ENCODE measurements around the gene PDGFD.

The PDGFD gene

GRCh38 chr11:104095791-104096190 is 68.2 kb downstream of the PDGFD start:
- no peak for DNase-seq (ENCODE audit: low read depth in 2 of 2, low spot score in 1 of 2)

GRCh38 chr11:104094576-104094975 is 69.4 kb downstream of the PDGFD start:
- DNase-seq (ENCODE audit: low read depth in 2 of 2, low spot score in 1 of 2): no peak

DNA sequence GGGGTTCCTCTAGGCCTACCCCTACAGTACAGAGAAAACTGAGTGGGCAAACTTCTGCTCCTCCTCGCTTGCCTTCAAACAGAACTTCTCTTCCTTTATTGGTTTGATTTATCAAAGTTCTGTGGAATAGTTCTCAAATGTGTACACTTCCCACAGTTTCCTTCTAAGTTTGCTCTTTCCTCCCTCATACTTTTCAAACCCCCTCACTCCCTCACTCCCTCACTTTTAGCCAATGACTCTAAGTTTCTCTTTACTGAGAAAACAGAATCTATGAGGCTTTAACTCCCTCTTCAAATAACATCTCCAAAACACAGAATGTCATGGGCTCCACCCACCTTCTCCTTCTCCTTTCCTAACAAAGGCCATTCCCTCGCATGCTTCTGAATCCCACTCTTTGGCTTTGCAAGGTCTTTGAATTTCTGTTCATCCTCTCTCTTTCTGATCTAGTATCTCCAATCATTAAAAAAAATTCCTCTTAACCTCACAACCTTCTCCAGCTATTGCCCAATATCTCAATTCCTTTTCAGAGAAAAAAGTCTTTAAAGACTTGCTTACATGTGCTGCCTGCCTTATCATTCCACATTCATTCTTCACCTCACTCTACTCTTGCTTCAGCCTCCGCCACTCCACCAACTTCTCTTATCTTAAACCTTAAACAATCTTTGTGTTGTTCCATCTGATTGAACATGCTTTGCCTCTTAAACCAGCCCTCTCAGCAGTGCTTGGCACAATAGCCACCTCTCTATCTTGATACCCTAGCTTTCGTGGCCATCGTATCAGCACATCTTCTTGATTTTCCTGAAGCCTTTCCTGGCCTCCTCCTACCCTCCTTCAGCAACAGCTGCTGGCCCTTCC is 70.3 kb downstream of the PDGFD start:
- DNase-seq (ENCODE audit: low read depth in 2 of 2, low spot score in 1 of 2): no peak

DNA sequence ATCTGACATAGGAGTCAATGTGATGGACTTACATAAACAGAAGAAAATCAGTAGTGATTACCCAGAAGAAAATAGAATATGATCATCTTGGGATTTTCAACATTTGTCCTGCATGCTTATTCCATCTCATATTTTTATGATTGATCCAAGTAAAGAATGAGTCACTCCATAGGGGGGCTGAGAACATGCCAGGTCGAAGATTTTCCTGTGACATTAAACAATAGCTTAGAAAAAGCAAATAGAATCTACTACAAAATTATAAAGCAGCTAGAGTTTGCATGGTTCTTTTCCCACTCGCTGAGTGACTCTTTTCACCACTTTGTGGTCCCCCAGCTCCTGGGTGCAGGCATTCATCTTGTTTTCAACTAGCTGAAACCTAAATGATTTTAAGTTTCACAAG is 71.2 kb downstream of the PDGFD start:
- no peak for DNase-seq (ENCODE audit: low read depth in 2 of 2, low spot score in 1 of 2)

DNA sequence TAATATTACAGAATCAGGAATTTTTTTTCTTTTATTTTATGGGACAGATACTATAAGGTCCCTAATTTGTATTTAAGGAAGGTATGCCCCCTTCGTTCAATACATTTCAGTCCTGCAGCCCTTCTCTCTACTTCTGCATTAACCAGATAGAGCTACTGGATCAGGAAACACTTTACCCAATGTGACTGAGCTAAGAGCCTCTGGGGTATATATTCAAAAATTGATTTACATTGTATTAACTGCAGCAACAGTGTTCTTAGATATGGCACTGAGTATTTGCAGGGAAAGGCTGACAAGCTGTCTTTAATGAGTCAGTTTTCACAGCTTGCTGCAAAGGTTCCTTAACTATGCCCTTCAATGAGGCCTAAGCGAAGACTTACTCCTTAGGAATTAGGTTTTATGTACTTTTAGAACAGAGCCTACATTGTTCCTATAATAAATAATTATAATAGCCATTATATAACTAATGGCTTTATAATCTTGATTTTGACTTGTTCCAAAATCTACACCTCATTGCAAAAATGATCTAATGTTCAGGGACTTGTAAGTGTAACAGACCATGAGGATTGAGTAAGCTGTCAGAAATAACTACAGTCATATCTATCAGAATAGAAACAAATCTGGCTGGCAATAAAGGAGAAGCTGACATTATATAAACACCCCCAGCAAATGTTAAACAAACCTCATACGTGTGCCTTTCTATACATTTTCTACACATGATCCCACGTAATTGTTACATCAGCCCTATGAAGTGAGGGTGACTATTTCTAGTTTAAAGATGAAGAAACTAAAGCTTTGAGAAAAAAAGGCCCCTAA is 72.5 kb downstream of the PDGFD start:
- no peak for DNase-seq (ENCODE audit: low read depth in 2 of 2, low spot score in 1 of 2)

- no peak for DNase-seq (ENCODE audit: low read depth in 2 of 2, low spot score in 1 of 2)
Observed at GRCh38 chr11:104090767-104091166, 73.2 kb downstream of the PDGFD start.

DNA sequence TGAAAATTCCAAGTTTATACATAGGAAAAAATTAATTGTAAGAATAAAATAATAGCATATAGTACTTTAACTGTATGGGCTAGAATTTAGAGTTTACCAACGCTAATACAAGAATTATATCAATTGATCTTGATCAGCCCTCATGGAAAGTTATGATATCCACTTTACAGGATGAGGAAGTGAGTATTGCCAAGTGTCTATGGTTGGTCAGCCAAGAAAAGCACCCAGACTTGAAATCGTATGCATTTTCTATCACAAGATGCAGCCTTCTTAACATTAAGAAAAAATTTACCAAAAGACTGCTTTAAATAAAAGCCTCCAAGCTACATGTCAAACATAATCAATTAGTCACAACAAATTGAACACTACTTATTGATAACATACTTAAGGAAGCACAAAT is 74.5 kb downstream of the PDGFD start:
- DNase-seq (ENCODE audit: low read depth in 2 of 2, low spot score in 1 of 2): no peak

DNA sequence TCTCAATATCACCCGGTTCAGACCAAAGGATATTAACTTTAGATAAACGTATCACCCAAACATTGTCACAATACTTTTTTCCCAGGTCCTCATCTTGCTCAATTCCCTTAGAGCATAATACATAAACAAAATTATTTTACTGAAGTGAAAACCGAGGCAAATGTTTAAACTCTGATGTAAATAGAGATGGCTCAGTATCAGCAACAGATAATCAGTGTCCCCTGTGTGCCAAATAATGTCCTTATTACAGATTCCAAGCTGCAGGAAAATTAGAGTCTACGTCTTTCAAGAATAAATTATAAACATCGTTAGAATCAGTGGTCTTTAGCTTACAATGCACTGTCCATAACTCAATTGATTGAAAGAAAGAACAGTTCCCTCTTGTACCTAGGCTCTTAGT is 77.3 kb downstream of the PDGFD start:
- no peak for DNase-seq (ENCODE audit: low read depth in 2 of 2, low spot score in 1 of 2)

- DNase-seq (ENCODE audit: low read depth in 2 of 2, low spot score in 1 of 2): no peak
Observed at GRCh38 chr11:104078995-104079394, 85.0 kb downstream of the PDGFD start.

GRCh38 chr11:104078245-104078644 is 85.7 kb downstream of the PDGFD start:
- DNase-seq (ENCODE audit: low read depth in 2 of 2, low spot score in 1 of 2): no peak

DNA sequence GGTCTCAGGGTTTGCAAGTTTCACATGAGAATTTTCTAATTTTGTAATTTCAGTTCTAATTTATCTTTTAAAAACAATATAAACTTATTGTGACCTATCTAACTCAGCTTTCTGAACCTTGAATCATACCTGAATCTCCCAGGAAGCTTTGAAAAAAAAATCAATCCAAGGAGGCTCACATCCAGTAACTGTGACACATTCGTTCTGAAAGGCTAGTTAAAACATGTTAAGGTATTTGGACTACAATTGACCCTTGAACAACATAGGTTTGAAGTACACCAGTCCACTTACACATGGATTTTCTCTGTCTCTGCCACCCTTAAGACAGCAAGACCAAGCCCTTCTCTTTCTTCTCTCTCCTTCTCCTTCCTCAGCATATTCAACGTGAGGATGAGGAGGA is 87.5 kb downstream of the PDGFD start:
- no peak for DNase-seq (ENCODE audit: low read depth in 2 of 2, low spot score in 1 of 2)

DNA sequence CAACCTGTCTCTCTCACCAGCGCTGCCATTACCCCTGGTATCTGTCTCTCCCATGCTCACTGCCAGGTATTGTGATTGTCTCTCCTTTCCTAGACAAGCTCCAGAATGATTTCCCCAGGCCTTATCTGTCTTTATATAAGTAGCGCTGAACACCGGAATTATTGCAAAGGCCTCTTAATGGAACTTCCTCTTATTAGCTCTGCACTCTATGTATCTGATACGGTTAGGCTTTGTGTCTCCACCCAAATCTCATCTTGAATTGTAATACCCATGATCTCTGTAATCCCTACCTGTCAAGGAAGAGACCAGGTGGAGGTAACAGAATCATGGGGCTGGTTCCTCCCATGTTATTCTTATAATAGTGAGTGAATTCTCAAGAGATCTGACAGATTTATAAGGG is 88.2 kb downstream of the PDGFD start:
- DNase-seq (ENCODE audit: low read depth in 2 of 2, low spot score in 1 of 2): no peak

DNA sequence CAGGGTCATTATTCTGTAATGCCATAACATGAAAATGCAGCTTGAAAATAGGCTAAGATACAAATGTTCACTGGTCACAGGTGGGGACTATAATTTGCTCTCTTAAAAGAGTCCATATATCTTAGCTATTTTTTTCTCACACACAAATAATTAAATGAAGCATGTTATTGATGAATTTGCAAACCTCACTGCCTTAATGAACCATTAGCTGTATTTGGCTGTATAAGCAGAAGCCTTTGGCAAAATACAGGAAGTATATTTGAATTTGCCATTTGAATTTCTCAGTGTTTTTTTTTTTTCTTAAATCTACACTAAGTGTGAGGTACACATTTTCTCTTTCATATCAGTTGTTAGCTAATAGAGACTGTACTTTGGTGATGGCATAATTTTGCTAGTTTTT is 88.9 kb downstream of the PDGFD start:
- no peak for DNase-seq (ENCODE audit: low read depth in 2 of 2, low spot score in 1 of 2)

DNA sequence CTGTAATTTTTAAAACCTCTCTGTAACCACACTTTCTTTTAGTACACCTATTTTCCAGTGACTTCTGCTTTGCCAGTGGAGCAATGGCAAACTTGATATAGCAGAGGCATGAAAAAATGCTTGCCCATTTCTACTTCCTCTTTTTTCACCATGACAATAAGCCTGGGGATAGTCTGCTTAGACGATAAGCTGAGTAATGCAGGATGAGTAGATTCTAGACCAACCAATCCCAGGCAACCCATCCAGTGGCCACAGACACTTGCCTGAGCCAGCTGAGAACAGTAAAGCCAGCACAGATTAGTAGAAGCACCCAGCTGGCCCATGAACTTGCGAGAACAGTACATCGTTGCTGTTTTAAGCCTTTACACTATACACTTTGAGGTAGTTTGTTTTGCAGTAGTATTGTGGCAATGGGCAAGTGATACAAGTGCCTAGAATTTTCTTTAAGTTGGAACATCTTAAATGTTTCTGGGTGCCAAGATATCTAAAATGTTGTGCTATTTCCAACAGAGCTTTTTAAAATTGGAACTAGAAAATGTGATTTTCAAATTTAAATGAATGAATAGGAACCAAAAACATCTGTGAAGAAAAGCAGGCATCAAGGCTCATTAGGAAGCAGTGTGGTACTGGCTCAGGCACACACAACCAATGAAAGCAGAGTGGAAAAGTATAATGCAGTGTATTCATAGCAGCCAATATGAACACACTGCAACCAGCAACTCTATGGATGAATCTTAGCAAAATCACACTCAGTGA is 89.8 kb downstream of the PDGFD start:
- DNase-seq (ENCODE audit: low read depth in 2 of 2, low spot score in 1 of 2): no peak

DNA sequence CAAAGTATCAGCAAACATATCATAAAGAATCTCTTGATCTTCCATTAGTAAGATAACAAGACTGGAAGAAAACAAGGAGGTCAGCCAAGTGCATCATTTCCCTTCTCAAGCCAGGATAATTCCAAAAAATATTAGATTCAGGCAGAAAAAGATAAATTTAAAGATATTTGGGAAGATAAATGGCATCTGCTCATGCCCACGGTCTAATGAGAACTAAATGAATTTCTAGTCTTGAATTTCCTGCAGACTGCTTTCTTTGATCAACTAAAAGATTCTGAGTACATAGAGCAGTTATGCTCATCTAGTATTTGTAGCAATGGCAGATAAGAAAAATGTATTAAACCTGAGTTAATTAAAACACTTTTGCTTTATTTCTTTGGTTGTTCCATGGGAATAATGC is 96.4 kb downstream of the PDGFD start:
- no peak for DNase-seq (ENCODE audit: low read depth in 2 of 2, low spot score in 1 of 2)

DNA sequence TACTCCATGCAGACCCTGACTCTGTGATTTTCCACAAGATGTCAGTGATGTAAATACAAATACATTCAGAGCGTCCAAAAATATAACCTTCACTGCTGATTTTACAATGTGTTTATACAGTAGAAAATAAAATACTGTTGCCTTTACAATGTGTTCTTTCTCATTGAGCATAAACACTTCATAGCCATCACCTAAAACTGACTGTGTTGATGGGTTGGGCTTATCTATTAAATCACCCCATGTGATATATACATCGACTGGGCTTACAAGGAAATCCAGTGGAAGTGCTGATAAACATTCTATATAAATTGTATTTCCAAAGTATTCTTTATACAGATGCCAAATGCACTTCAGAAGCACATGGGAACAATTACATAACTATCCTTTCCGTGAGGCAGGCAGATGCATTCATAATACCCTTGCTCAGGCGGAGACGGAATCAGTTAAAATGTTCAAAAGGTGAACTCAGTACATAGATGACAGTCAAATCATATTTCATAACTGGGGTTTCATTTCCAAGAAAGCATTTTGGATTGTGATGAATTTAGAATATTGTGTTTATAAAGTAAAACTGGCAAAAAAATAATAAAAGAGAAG is 99.8 kb downstream of the PDGFD start:
- DNase-seq (ENCODE audit: low read depth in 2 of 2, low spot score in 1 of 2): no peak

GRCh38 chr11:104061853-104062521 is 102.0 kb downstream of the PDGFD start:
- no peak for DNase-seq (ENCODE audit: low read depth in 2 of 2, low spot score in 1 of 2)

DNA sequence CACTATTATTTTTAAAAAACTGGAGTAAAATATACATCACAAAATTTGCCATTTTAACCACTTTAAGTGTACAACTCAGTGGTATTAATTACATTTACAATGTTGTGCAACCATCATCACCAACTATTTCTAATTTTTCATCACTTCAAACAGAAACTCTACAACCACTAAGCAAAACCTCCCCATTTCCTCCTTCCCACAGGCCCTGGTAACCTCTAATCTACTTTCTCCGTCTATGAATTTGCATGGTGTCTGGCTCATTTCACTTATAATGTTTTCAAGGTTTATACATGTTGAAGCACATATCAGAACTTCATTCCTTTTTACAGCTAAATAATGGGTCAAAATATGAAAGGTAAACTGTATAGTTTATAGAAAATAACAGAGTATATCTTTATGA is 103.1 kb downstream of the PDGFD start:
- DNase-seq (ENCODE audit: low read depth in 2 of 2, low spot score in 1 of 2): no peak

GRCh38 chr11:104060004-104060794 is 103.7 kb downstream of the PDGFD start:
- no peak for DNase-seq (ENCODE audit: low read depth in 2 of 2, low spot score in 1 of 2)

DNA sequence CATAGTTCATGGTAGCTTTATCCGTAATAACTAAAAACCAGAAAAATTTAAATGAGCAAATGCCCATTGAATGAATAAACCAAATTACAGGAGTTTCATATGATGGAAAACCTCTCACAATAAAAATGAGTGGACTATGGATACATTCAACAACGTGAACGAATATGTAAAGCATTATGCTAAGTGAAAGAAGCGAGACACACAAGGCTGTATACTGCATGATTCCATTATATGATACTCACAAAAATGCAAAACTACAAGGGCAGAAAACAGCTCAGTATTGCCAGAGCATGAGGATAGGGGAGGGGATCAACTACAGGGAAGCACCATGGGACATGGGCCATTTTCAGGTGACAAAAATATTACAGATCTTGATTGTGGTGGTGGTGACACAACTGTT is 105.3 kb downstream of the PDGFD start:
- DNase-seq (ENCODE audit: low read depth in 2 of 2, low spot score in 1 of 2): no peak

Measured in stimulated activated CD8-positive, alpha-beta memory T cell treated with anti-CD3 and anti-CD28 coated beads, Interleukin-4, amount 100 ng/mL, for 4 hours (primary cell).